PC-9 (cell line): ENCODE measurements around the gene ZNF37A.

Source experiments
- CTCF ChIP-seq: fragments of 200-600 bp; sonication (generic); conservative IDR thresholded peaks from 2 replicates; pipeline ENCODE4 v1.6.1; 2017; ENCODE audit warnings: mixed run types, antibody characterized with exemption, mild to moderate bottlenecking, moderate library complexity
- EZH2 ChIP-seq: fragments of 200-600 bp; sonication (generic); IDR thresholded peaks from 2 replicates; pipeline ENCODE4 v1.8.0; 2017; ENCODE audit warnings: antibody characterized with exemption, low read depth

GRCh38 chr10:38157270-38157685 lies 63.1 kb downstream of the ZNF37A start:
- TF ChIP-seq CTCF (no peak), EZH2 (no peak)
